Islet precursor cell (in vitro differentiated cells): ENCODE results near the gene FIBCD1.

Experiments used
- DNase-seq: peaks from one replicate; pipeline ENCODE4 v3.0.0-alpha.2; 2018

Gene FIBCD1

GRCh38 chr9:130893341-130894101 lies 45.5 kb downstream of the FIBCD1 start:
- DNase-seq = peak; percentile 69

GRCh38 chr9:130892477-130893304 lies 46.4 kb downstream of the FIBCD1 start:
- no peak for DNase-seq

GRCh38 chr9:130891688-130892476 lies 47.2 kb downstream of the FIBCD1 start:
- DNase-seq = no peak

- DNase-seq = no peak
Observed at GRCh38 chr9:130890870-130891687, 48.0 kb downstream of the FIBCD1 start.

GRCh38 chr9:130890124-130890523 lies 48.9 kb downstream of the FIBCD1 start:
- no peak for DNase-seq

- DNase-seq = no peak
Observed at GRCh38 chr9:130888146-130888885, 50.7 kb downstream of the FIBCD1 start.

GRCh38 chr9:130887494-130888144 lies 51.4 kb downstream of the FIBCD1 start:
- DNase-seq = no peak

- no peak for DNase-seq
Observed at GRCh38 chr9:130886981-130887380, 52.1 kb downstream of the FIBCD1 start.

GRCh38 chr9:130885484-130886375 lies 53.3 kb downstream of the FIBCD1 start:
- DNase-seq = peak; percentile 55

GRCh38 chr9:130884542-130885483 lies 54.2 kb downstream of the FIBCD1 start:
- DNase-seq = peak; percentile 57

- DNase-seq = no peak
Observed at GRCh38 chr9:130884111-130884531, 54.9 kb downstream of the FIBCD1 start.

- DNase-seq = no peak
Observed at GRCh38 chr9:130883479-130883878, 55.6 kb downstream of the FIBCD1 start.

- DNase-seq = no peak
Observed at GRCh38 chr9:130882696-130883225, 56.3 kb downstream of the FIBCD1 start.

GRCh38 chr9:130881516-130881915 lies 57.5 kb downstream of the FIBCD1 start:
- DNase-seq = no peak

GRCh38 chr9:130880599-130881220 lies 58.3 kb downstream of the FIBCD1 start:
- no peak for DNase-seq

GRCh38 chr9:130879863-130880411 lies 59.1 kb downstream of the FIBCD1 start:
- DNase-seq = no peak

- no peak for DNase-seq
Observed at GRCh38 chr9:130878295-130878694, 60.8 kb downstream of the FIBCD1 start.

- DNase-seq = no peak
Observed at GRCh38 chr9:130877300-130877699, 61.7 kb downstream of the FIBCD1 start.
